Brain microvascular endothelial cell (primary cell): ENCODE measurements around the gene VASN.

Source experiments
- DNase-seq: peaks from one replicate; pipeline ENCODE4 v3.0.0-alpha.2; 2020
- H3K27ac ChIP-seq: fragments of 250-450 bp; sonication (Bioruptor Pico); 2 replicates; pipeline ENCODE4 v1.5.1; 2020; ENCODE audit warnings: mild to moderate bottlenecking, moderate library complexity
- H3K27me3 ChIP-seq: fragments of 250-450 bp; sonication (Bioruptor Pico); replicated peaks from 2 replicates; pipeline ENCODE4 v1.5.1; 2020; ENCODE audit warnings: mild to moderate bottlenecking
- H3K36me3 ChIP-seq: fragments of 250-450 bp; sonication (Bioruptor Pico); replicated peaks from 2 replicates; pipeline ENCODE4 v1.5.1; 2020; ENCODE audit warnings: mild to moderate bottlenecking
- H3K4me3 ChIP-seq: 2 replicates; pipeline ENCODE4 v1.5.1; 2011; ENCODE audit warnings: low read depth, mild to moderate bottlenecking, control low read depth, low read length, moderate library complexity
- CTCF ChIP-seq: IDR thresholded peaks from 2 replicates; pipeline ENCODE4 v1.5.1; 2011; ENCODE audit warnings: low read depth, mild to moderate bottlenecking, moderate library complexity, low read length, control low read depth, inconsistent platforms; ENCODE audit errors: missing control alignments
- in situ Hi-C: cut with HindIII; loops from 2 replicates; pipeline ENCODE4 v1.10.0; 2017; ENCODE audit warnings: low sequenced_read_pairs, low pct_ligation_motif_present

VASN gene

GRCh38 chr16:4366016-4366415 lies 5.6 kb upstream of the VASN start:
- Histone ChIP-seq H3K27me3 (no peaks in the 10 kb centered on the region), H3K27ac (no peak overlapping the region), H3K4me3 (no peak overlapping the region), H3K36me3 (peaks cover 6% of the 10 kb centered on the region)
- no peak for DNase-seq
- TF ChIP-seq CTCF = no peak
- in situ Hi-C loops = no loop called here

GRCh38 chr16:4367393-4367856 lies 4.2 kb upstream of the VASN start:
- Histone ChIP-seq H3K27me3 (no peaks in the 10 kb centered on the region), H3K36me3 (peaks cover 6% of the 10 kb centered on the region), H3K27ac (no peak overlapping the region), H3K4me3 (no peak overlapping the region)
- in situ Hi-C loops = no loop called here
- no peak for DNase-seq
- TF ChIP-seq CTCF = no peak

- TF ChIP-seq CTCF = no peak
- Histone ChIP-seq H3K27me3 (no peaks in the 10 kb centered on the region), H3K4me3 (no peak overlapping the region), H3K36me3 (peaks cover 4% of the 10 kb centered on the region), H3K27ac (no peak overlapping the region)
- in situ Hi-C loops = no loop called here
- DNase-seq = no peak
Measured at GRCh38 chr16:4369007-4369733, 2.5 kb upstream of the VASN start.

- Histone ChIP-seq H3K4me3 (no peak overlapping the region), H3K27me3 (no peaks in the 10 kb centered on the region), H3K27ac (no peak overlapping the region), H3K36me3 (no peaks in the 10 kb centered on the region)
- TF ChIP-seq CTCF = no peak
- in situ Hi-C loops = no loop called here
- DNase-seq = no peak
Measured at GRCh38 chr16:4370151-4370550, 1.5 kb upstream of the VASN start.

GRCh38 chr16:4370570-4371356 lies 885 bp upstream of the VASN start:
- no peak overlapping the region for H3K4me3 ChIP-seq
- H3K27ac ChIP-seq = no peak overlapping the region
- in situ Hi-C loops = no loop called here
- no peaks in the 10 kb centered on the region for H3K36me3 ChIP-seq
- no peak for TF ChIP-seq CTCF
- H3K27me3 ChIP-seq = no peaks in the 10 kb centered on the region
- peak; percentile 50 for DNase-seq
